GM18861 (cell line): ENCODE results near the gene IRF4.
"Not testable (repeated sequence)": the region's sequence is repeated elsewhere in the genome, so short reads cannot be mapped to it uniquely, and the experiment has no call there.

Experiments
- ATAC-seq: cut with Tn5 transposase; IDR thresholded peaks from one replicate; pipeline ENCODE4 v1.9.1; 2021; ENCODE audit not compliant: unreplicated experiment

The IRF4 gene

DNA sequence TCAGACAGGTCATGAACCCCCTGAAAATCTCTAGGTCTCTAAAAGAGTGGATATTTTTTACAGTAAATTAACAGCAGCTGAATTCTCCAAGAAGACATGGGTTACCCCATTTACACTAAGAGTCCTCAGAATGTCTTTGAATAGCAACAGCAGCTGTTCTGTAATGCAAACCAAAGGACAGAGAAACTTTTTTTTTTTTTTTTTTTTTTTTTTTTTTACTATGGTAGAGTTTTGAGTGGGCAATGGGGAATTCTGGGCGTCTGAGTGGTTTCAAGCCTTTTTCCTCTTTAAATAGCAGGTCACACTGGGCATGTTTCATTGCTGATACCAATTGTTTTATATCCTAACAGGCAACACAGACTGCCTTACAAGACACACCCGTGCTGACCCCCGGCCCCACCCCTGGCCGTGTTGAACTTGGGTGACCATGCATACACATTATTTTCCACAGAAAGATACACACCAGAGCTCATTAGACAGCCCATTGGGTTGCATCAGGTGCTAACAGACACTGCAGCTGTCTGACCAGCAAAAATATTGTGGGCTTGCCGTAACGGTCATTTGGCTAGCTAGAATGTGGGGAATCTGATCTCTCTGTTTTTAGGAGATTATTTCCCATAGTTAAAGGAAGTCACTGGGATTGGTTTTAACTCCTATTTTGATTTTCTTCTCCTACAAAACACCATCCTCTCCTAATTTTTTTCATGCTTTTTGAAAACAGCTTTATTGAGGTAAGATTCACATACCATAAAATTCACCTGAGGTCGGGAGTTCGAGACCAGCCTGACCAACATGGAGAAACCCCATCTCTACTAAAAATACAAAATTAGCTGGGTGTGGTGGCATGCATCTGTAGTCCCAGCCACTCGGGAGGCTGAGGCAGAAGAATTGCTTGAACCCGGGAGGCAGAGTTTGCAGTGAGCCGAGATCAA, 26.7 kb upstream of the IRF4 start:
- peak; percentile 38 for ATAC-seq

DNA sequence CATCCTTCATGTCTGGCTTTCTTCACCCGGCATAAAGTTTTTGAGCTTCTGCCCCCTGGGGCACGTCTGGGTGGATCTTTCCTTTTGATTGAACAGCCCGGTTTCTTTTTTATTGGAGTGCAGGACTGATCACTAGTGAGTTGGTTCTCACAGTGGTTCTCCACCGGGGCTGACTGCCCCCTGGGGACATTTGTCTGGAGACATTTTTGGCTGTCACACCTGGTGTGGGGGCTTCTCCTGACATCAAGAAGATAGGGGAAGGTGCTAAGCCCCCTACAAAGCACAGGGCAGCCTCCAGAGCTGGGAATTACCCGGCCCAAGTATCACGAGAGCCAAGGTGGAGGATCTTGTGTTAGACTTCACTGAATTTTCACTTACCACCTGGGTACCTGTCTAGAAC, 25.7 kb upstream of the IRF4 start:
- no peak for ATAC-seq

DNA sequence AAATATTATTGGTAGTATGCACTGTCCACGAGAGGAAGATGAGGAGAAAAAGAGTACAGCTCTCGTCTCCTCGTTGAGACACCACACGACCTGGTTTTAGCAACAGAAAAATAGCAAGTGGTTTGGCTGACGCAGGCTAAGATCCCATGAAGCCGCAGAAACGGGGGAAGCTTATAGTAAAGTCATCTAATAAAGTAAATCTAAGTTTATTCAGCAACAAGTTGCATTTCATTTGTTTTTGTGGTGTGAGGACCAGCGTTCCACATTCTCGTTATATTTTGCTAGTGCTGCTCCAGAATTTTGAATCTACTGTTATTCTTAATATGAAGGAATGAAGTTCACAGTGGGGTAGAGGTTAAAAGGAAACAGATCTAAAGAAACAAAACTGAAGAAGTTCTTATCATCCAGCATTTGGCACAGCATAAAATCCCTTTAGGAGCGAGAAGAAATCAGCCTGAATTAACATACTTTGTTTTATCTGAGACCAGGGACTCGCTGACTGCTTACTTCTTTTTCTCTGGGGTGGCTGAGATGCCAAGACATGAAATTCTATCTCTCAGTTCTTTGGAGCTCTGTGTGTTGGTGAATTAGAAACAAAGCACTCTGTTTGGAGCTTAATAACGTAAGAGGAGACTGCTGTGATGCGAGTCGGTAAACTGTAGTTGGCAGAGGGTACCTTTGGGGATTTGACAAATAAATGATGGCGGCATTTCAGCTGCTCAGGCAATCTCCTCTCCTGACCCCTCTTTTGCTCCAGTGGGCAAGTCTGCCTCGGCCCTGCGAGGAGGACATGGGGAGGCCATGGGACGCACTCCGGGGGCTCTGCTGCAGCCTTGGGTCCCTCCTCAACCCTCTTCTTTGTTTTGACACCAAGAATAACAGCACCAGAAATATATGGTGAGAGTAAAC, 24.9 kb upstream of the IRF4 start:
- ATAC-seq: no peak

DNA sequence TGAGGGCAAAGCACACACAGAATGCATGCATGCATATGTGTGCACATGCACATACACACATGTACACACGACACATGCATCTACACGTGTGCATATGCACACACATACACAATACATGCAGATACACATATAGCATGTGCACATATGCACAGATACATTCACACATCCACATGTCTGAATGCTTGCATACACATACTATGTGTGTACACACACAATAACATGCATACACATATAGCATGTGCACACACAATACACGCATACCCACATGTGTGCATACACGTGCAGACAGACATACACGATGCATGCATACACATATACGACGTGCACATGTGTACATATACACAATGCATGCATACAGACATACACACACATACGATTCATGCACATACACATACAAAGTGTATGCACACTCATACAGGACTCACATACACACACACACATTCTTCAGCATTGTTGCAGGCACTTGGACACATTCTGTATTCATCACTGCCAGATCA, 24.2 kb upstream of the IRF4 start:
- ATAC-seq: no peak

DNA sequence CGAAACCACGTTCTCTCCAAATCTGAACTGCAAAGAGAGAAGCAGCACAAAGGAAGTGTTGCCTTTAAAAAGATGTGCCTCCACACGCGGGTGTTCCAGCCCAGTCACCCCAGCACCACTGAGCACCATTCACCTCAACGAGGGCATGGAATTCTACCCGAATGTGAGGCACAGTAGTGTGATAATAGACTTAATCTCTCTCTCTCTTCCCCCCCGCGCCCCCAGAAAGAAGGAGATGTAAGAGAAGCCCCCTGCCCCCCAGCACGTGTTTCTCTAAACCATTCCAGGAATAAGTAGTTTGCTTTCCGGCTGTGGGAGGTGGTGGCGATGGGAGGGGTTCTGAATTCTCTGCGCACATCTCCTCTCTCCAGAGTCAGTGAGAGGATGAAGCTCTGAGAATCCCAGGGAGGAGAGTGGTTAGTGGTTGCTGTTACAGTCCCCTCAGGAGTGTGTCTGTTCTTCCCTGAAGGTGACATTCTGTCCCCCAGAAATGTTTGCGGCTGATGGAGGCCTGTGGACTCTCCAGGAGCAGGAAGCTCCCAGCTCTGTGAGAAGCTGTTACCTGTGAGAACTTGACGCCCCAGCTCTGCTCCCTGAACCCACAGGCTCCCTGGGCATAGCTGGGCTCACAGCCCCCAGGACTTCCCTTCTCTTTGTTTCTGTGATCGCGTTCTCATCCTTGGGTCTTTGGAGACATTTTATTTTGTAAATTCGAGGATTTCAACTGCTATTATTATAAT, 23.5 kb upstream of the IRF4 start:
- no peak for ATAC-seq

DNA sequence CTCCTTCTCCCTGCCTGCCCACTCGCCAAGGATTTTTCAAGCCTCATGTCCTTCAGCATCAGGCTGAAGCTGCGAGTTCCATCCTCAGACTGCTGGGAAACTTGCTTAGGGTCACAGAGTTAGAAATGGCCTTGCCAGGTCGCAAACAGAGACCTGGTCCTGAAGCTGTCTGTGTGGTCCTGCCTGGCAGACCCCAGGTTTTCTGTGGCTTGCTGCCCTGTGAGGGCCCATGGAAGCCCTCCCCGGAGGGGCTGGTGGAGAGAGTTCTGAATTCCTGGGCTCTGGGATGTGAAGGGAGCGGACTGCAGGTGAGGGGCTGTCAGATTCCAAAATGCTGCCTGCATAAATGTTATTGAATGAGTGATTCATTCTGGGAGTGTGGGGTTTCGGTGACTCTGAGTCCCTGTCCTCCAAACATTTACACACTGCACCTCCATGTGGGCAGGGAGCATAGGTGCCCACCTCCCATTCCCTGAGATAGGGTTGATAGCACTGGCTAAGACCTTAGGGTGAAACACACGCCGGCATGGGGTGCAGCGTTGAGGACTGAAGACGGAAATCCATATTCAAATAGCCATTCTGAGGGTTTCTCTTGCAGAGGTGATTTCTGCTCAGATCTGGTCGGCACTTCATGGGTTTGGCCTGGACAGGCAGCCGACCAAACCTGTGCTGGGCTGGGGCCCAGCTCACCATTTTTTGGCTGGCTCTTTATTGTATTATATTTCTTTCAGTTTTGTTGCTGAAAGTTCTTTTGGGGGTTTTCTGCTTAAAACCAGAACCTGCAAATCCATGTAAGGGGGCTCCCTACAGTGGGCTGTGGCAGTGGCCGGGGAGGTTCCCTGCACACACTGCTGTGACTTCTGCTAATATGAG, 21.8 kb upstream of the IRF4 start:
- no peak for ATAC-seq

DNA sequence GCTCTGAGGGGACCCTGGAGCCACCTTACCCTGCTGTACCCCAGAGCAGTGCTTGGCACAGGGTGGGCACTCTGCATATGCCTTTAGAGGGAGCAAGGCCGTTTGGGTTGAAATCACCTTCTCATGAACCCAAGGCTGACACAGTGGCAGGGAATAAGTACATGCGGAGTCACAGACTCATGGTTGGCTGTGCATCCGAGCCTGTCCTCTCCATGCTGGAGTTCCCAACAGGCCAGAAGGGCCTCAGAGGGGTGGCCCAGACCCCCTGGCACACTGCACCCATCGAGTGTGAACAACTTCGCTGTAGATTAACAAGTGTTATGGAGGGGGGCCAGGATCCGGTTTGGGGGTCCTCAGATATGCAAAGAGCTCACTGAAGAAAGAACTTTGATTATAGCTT, 21.0 kb upstream of the IRF4 start:
- no peak for ATAC-seq

DNA sequence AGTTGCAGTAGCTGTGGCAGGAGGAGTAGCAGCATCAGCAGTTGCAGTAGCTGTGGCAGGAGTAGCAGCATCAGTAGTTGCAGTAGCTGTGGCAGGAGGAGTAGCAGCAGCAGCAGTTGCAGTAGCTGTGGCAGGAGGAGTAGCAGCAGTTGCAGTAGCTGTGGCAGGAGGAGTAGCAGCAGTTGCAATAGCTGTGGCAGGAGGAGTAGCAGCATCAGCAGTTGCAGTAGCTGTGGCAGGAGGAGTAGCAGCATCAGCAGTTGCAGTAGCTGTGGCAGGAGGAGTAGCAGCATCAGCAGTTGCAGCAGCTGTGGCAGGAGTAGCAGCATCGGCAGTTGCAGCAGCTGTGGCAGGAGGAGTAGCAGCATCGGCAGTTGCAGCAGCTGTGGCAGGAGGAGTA, 19.7 kb upstream of the IRF4 start:
- not testable (repeated sequence) for ATAC-seq

DNA sequence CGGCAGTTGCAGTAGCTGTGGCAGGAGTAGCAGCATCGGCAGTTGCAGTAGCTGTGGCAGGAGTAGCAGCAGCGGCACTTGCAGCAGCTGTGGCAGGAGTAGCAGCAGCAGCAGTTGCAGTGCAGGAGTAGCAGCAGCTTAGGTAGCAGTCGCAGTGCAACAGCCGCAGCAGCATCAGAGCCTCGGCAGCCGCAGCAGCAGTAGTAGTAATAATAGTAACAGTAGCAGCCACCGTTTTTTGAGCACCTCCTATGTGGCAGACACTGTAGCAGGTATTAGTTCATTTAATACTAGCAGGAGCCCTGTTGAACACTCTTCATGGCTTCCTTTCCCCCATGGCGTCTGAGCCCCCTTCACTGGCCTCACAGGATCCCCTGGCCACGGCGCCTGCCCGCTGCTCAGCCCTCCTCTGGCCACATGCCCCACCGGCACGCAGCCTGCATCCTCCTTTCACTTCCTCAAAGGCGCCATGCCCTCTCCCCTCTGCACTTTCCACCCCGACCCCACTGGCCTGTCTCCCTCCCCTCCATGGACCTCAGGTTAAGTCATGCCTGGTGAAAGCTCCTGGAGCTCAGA, 19.1 kb upstream of the IRF4 start:
- ATAC-seq: no peak

DNA sequence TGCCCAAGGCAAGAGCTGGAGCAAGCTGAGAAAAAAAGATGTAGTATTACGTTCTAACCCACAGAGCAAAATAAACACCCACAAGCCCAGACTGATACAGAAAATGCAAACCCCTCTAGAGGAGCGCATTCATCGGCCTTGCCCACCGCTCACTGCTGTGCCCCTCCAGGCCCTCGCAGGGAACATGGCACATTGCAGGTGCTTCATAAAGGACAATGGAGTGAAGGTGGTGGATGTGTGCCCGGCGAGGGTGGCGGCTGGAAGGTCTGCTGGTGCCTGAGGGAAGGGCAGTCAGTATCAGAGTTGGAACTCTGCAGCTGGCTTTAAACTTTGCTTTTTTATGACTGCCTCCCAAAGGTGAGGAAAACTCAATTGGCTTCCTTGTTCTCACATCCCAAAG, 18.5 kb upstream of the IRF4 start:
- no peak for ATAC-seq

DNA sequence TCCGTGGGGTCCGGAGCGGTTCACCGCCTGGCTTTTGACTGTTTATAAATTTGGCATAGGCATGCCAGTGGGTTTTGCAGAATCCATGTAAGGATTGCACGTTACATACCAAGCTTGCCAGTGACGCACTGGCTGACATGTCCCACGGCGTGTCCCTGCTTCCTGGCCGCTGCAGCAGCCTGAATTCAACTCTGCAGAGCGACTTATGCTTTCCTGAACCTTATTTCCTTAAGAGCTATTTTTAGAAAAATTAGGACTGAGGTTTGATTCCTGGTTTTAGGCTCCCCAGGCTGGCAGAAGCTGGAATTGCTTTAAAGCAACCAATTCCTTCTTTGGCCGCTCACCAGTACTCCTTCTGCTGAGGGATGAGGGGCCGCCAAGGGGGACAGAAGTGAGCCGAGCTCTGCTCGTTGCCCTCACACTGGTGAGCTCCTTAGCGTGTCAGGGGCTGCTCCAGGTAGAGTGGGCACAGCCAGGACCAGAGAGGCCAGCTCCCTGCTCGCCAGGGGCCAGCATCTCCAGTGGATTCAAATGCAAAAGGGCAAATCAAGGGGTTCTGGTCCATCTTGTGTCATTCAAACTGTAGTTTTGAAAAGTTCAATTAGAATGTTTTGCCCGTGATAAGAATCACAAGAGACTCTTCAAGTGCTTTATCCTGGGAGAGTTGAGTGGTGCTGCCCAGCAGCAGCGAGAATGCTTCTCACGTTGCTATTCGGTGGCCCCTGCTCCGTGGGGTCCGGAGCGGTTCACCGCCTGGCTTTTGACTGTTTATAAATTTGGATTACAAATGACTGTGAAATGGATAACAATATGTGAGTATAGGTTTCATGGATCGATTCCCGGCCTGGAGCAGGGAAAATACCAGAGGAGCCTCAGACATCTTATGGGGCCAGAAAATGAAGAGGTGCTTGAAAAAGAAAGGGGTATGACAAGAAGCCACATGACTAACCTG, 17.5 kb upstream of the IRF4 start:
- no peak for ATAC-seq

DNA sequence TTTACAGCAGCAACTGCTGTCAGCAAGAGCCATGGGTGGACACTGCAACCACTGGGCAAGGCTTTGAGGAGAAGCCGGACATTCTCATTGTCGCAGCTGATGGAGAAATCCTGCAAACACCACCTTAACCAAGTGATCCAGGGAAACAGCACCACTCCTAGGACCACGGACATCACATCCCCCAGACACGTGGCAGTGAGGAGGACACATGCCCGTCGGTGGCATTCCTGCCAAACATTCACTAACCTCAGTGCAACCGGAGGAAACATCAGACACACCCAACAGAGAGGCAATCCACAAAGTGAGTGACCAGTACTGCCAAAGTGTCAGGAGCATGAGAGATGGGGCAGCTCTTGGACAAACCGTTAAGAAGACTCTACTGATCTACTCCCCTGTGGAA, 16.6 kb upstream of the IRF4 start:
- ATAC-seq: no peak

DNA sequence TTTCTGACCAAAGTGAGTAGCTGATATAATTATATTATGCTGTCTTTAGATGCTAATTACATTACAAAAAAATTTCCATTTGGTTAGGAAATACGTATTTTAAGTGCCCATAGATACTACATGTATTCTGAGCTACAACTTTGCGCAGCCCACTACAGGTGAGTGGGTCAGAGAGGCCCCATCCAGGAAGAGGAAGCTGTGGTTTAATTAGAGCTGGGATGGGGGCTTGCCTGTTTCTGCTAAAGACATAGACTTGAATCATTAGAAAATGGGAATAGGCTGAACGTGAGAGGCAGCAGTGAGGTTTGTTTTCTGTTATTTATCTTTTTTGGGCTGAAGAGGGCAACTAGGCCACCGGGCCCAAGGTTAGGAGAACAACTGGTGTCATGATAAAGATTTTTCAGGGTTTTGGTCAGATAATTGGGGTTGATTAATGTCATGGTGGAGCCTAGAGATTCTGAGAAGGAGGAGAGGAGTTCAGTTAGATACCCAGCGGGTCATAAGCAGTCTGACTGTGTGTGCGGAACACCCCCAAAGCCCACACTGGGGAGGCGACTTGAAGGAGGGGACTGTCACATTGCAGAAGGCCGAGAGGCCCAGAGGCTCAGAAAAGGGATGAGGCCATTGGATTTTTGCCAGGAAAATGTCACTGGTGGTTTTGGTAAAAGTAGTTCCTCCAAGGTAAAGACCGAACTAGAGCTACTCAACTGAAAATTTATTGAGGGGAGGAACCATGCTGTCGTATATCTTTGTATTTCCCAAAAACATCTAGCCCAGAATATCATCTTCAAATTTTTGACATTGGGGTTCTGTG, 14.5 kb upstream of the IRF4 start:
- no peak for ATAC-seq

DNA sequence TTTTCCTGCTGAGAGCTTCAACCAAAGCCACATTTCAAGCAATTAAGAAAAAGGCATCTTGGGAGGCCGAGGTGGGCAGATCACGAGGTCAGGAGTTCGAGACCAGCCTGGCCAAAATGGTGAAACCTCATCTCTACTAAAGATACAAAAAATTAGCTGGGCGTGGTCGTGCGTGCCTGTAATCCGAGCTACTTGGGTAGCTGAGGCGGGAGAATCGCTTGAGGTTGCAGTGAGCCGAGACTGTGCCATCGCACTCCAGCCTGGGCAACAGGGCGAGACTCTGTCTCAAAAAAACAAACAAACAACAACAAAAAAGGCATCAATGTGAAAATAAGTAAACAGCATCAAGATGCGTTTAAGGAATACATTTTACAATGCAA, 13.9 kb upstream of the IRF4 start:
- not testable (repeated sequence) for ATAC-seq

DNA sequence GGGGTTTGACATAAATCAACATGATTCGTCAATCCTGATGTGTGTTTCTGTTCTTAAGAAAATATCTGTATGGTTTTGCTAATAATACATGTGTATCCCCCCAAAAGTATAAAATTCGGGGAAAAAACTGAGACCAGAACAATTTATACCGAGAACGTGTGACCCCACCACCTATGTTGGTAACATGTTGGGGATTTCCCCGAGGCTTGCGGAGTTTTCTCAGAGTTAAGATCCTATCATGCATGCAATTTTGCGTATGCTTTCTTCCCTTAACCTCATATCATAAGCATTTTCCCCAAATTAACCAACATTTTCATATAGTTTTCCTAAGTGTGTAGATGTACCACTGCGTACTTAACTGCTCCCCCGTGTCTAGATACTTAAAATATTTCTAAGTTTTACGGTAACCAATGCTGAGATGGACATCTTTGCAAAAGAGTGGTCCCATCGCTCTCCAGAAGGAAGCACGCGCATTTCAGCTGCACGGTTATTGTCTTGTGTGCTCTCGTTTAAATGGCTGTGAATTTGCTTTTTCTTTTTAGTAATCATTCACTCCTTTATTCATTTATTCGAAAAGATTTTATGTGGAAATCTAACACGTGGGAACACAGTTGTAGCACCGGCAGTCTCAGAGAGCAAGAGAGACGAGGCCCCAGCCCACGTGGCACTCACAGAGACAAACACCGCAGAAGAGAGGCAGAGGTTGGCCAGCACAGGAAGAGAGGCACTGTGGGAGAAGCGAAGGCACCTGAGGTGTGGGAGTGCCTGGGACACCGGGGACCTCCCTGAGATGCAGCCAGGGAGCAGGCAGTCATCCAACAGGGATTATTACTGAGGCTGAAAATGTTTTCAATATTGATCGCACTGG, 13.2 kb upstream of the IRF4 start:
- ATAC-seq: no peak

DNA sequence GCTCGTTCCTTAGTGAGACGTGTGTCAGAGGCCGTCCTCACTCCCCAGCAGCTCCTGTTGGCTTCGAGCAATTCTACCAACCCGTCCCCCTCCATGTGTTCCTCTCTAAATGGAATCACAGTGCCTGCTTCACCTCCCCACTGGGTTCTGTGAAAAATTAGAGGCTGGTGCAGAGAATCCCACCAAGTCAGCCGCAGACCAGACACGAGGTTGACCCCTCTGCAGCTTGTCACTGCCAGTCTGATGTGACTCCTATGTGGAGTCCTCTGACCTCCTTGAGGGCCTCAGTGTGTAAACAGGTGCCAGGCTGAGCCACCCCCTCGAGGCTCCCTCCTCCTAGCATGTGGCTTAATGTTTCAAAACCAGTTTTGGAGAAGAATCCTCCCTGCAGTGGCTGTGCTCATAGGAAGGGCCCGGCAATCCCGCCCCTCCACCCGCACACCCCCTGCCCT, 12.6 kb upstream of the IRF4 start:
- ATAC-seq: peak; percentile 4
